ENCODE data around the gene OGFOD1.

- TF ChIP-seq CTCF (IDR thresholded peaks at IDR 0.05) (no peak), EZH2 (IDR thresholded peaks at IDR 0.05; ENCODE audit: borderline replicate concordance, insufficient read depth, low read depth, low read length, poor library complexity, severe bottlenecking) (no peak)
Observed at GRCh38 chr16:56457927-56458470, 6.6 kb downstream of the OGFOD1 start.

All from B cell (primary cell).